ENCODE results near the gene CEMP1.

Gene CEMP1

GRCh38 chr16:2500918-2501750, 30.1 kb downstream of the CEMP1 start:
- DNase-seq (ENCODE audit: low read depth in 2 of 2), result peak; percentile 67 to 80

- DNase-seq (ENCODE audit: low read depth in 2 of 2), result no peak
Measured at GRCh38 chr16:2500430-2500917, 30.7 kb downstream of the CEMP1 start.

GRCh38 chr16:2499890-2500429, 31.2 kb downstream of the CEMP1 start:
- DNase-seq (ENCODE audit: low read depth in 2 of 2), result no peak

GRCh38 chr16:2499454-2499853, 31.8 kb downstream of the CEMP1 start:
- DNase-seq (ENCODE audit: low read depth in 2 of 2), result no peak

- no peak for DNase-seq (ENCODE audit: low read depth in 2 of 2)
Measured at GRCh38 chr16:2498531-2499253, 32.5 kb downstream of the CEMP1 start.

GRCh38 chr16:2497695-2498484, 33.3 kb downstream of the CEMP1 start:
- DNase-seq (ENCODE audit: low read depth in 2 of 2), result no peak

GRCh38 chr16:2497116-2497630, 34.0 kb downstream of the CEMP1 start:
- DNase-seq (ENCODE audit: low read depth in 2 of 2), result no peak

GRCh38 chr16:2496223-2497115, 34.7 kb downstream of the CEMP1 start:
- no peak for DNase-seq (ENCODE audit: low read depth in 2 of 2)

- no peak for DNase-seq (ENCODE audit: low read depth in 2 of 2)
Measured at GRCh38 chr16:2495041-2495440, 36.2 kb downstream of the CEMP1 start.

- DNase-seq (ENCODE audit: low read depth in 2 of 2), result no peak
Measured at GRCh38 chr16:2494616-2495015, 36.6 kb downstream of the CEMP1 start.

GRCh38 chr16:2493605-2494004, 37.6 kb downstream of the CEMP1 start:
- no peak for DNase-seq (ENCODE audit: low read depth in 2 of 2)

- DNase-seq (ENCODE audit: low read depth in 2 of 2), result no peak
Measured at GRCh38 chr16:2492292-2492691, 38.9 kb downstream of the CEMP1 start.

GRCh38 chr16:2490190-2491105, 40.8 kb downstream of the CEMP1 start:
- DNase-seq (ENCODE audit: low read depth in 2 of 2), result no peak

- DNase-seq (ENCODE audit: low read depth in 2 of 2), result no peak
Measured at GRCh38 chr16:2489581-2489980, 41.6 kb downstream of the CEMP1 start.

- DNase-seq (ENCODE audit: low read depth in 2 of 2), result no peak
Measured at GRCh38 chr16:2487903-2488531, 43.2 kb downstream of the CEMP1 start.

- no peak for DNase-seq (ENCODE audit: low read depth in 2 of 2)
Measured at GRCh38 chr16:2487517-2487842, 43.7 kb downstream of the CEMP1 start.

GRCh38 chr16:2486645-2487516, 44.3 kb downstream of the CEMP1 start:
- DNase-seq (ENCODE audit: low read depth in 2 of 2), result peak; percentile 54 to 58

- DNase-seq (ENCODE audit: low read depth in 2 of 2), result no peak
Measured at GRCh38 chr16:2485811-2486507, 45.2 kb downstream of the CEMP1 start.
